Activated CD4-positive, alpha-beta T cell treated with anti-CD3 and anti-CD28 coated beads for 36 hours (primary cell): ENCODE results near the gene PLXDC1. TPM values are rescaled to one million over a fixed set of nuclear protein-coding genes. Genes with fewer than 3 reads are reported as not detected.
"Not testable (repeated sequence)": the region's sequence is repeated elsewhere in the genome, so short reads cannot be mapped to it uniquely, and the experiment has no call there.

Experiments used
- ATAC-seq: fragments of 200-7000 bp; cut with Tn5 transposase; one replicate; pipeline ENCODE4 v1.10.0; 2021; ENCODE audit warnings: mild to moderate bottlenecking, moderate library complexity
- CTCF ChIA-PET: fragments of 350-600 bp; sonication (Branson Sonifier 250); formaldehyde crosslinking; loops from one replicate; lab custom pipeline; 2021; ENCODE audit warnings: antibody characterized with exemption; lab: Charles Lee
- POLR2A ChIA-PET: fragments of 350-600 bp; sonication (Branson Sonifier 250); formaldehyde crosslinking; loops from one replicate; lab custom pipeline; 2021; ENCODE audit warnings: antibody characterized with exemption, inconsistent platforms; lab: Charles Lee
- DNase-seq: peaks from one replicate; pipeline ENCODE4 v3.0.0-alpha.2; 2020
- H3K27ac Mint-ChIP-seq: one replicate; pipeline ENCODE4 v1.8.0; 2021; ENCODE audit warnings: mixed read lengths
- H3K27me3 Mint-ChIP-seq: one replicate; pipeline ENCODE4 v1.8.0; 2021; ENCODE audit warnings: mixed read lengths
- H3K36me3 Mint-ChIP-seq: one replicate; pipeline ENCODE4 v1.8.0; 2021; ENCODE audit warnings: low read depth, mixed read lengths
- H3K4me1 Mint-ChIP-seq: one replicate; pipeline ENCODE4 v1.8.0; 2021; ENCODE audit warnings: mixed read lengths
- H3K4me3 Mint-ChIP-seq: one replicate; pipeline ENCODE4 v1.8.0; 2021; ENCODE audit warnings: mild to moderate bottlenecking, moderate library complexity, mixed read lengths
- H3K9me3 Mint-ChIP-seq: one replicate; pipeline ENCODE4 v1.8.0; 2021; ENCODE audit warnings: low read depth, mixed read lengths
- intact Hi-C, 2 experiments: fragments of 100-400 bp; cut with DNase I in 1 of 2; cut with micrococcal nuclease in 1 of 2; formaldehyde crosslinking; loops; one replicate each; pipeline versions ENCODE4 v1.14.2 to v1.15.1; 2022 to 2024; cut with DNase I, micrococcal nuclease
- total RNA-seq, 2 experiments: library from RNA; stranded (reverse); gene quantifications; one replicate each; pipeline ENCODE4 v1.2.3, GENCODE V29; 2021

The PLXDC1 gene
- total RNA-seq, 2 experiments from 2014 or later: 1.2 to 2.4 TPM

GRCh38 chr17:39045948-39046679 is 105.3 kb downstream of the PLXDC1 start:
- CTCF ChIA-PET: interaction anchor here (2.4 kb wide), 1 partner anchor 10 kb away, joined by 7 read pairs; no protein-coding TSS in a partner anchor

GRCh38 chr17:39036009-39036408 is 115.4 kb downstream of the PLXDC1 start:
- Mint-ChIP-seq H3K27ac (no peak overlapping the region), H3K9me3 (no peaks in the 10 kb centered on the region), H3K4me3 (no peak overlapping the region), H3K27me3 (peaks cover 1% of the 10 kb centered on the region), H3K36me3 (no peaks in the 10 kb centered on the region), H3K4me1 (no peaks in the 10 kb centered on the region)
- CTCF ChIA-PET: interaction anchor here (1.0 kb wide), 1 partner anchor 52 kb away, joined by 4 read pairs; no protein-coding TSS in a partner anchor
- ATAC-seq (no peak), DNase-seq (no peak)
- POLR2A ChIA-PET: no interaction called here
- intact Hi-C loops: no loop called here

More at GRCh38 chr17:39045948-39046679, 105.3 kb downstream of the PLXDC1 start:
- ATAC-seq (no peak), DNase-seq (no peak)
- POLR2A ChIA-PET: no interaction called here
- no peaks in the 10 kb centered on the region for H3K4me1 Mint-ChIP-seq
- intact Hi-C loops: no loop called here
- H3K9me3 Mint-ChIP-seq: peaks cover 19% of the 10 kb centered on the region
- H3K36me3 Mint-ChIP-seq: peaks cover 5% of the 10 kb centered on the region
- peaks cover 1% of the 10 kb centered on the region for H3K27me3 Mint-ChIP-seq
- no peak overlapping the region for H3K4me3 Mint-ChIP-seq
- peak overlapping the region; percentile 38 for H3K27ac Mint-ChIP-seq

DNA sequence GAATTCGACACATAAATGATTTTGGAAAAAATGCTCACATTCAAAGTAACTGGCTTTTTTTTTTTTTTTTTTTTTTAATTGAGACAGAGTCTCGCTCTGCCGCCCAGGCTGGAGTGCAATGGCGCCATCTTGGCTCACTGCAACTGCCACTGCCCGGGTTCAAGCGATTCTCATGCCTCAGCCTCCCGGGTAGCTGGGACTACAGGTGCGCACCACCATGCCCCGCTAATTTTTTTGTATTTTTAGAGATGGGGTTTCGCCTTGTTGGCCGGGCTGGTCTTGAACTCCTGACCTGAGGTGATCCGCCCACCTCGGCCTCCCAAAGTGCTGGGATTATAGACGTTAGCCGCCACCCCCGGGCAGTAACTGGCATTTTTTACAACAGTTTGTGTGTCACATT is 115.9 kb downstream of the PLXDC1 start:
- POLR2A ChIA-PET: not testable (repeated sequence)

DNA sequence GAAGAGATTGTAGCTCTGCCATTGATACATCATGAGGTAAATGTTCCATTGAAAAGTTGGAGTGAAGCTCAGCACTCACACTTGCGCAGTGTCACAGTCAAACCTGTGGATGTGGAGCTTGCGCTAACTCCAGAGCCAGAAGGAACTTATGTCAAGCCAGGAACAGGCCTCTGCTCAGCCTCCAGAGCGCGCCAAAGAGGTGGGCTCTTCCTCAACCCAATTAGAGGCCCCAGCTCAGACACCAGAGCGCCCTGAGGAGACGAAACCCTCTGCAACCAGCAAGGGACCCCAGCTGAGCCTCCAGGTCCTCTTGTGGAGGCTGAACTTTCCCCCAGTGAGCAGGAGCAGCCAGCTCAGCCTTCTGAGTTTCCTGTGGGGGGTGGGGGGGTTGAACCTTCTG is 122.7 kb downstream of the PLXDC1 start:
- no peaks in the 10 kb centered on the region for H3K36me3 Mint-ChIP-seq
- POLR2A ChIA-PET: no interaction called here

More for the DNA sequence above, 115.9 kb downstream of the PLXDC1 start:
- H3K4me1 Mint-ChIP-seq, H3K27ac Mint-ChIP-seq, H3K27me3 Mint-ChIP-seq, H3K36me3 Mint-ChIP-seq, H3K4me3 Mint-ChIP-seq, H3K9me3 Mint-ChIP-seq, ATAC-seq, DNase-seq, intact Hi-C loops: not testable (repeated sequence)
- CTCF ChIA-PET: interaction anchor here (1.0 kb wide), 1 partner anchor 52 kb away, joined by 4 read pairs; no protein-coding TSS in a partner anchor

GRCh38 chr17:39027455-39028035 is 123.9 kb downstream of the PLXDC1 start:
- H3K9me3 Mint-ChIP-seq: no peaks in the 10 kb centered on the region
- DNase-seq (no peak), ATAC-seq (no peak)
- H3K36me3 Mint-ChIP-seq: no peaks in the 10 kb centered on the region
- intact Hi-C loops: no loop called here
- ChIA-PET POLR2A (no interaction called here), CTCF (interaction anchor here (0.9 kb wide), 1 partner anchor 44 kb away, joined by 3 read pairs; no protein-coding TSS in a partner anchor)
- peaks cover 9% of the 10 kb centered on the region for H3K27me3 Mint-ChIP-seq
- H3K4me3 Mint-ChIP-seq: peak overlapping the region; percentile 39
- H3K4me1 Mint-ChIP-seq: peaks cover 3% of the 10 kb centered on the region
- H3K27ac Mint-ChIP-seq: no peak overlapping the region

More for the DNA sequence above, 122.7 kb downstream of the PLXDC1 start:
- ATAC-seq (no peak), DNase-seq (no peak)
- intact Hi-C loops: no loop called here
- Mint-ChIP-seq H3K4me3 (no peak overlapping the region), H3K27ac (no peak overlapping the region), H3K9me3 (no peaks in the 10 kb centered on the region), H3K27me3 (peaks cover 9% of the 10 kb centered on the region), H3K4me1 (peaks cover 3% of the 10 kb centered on the region)
- CTCF ChIA-PET: interaction anchor here (0.7 to 1.5 kb wide), 4 partner anchors 10 to 136 kb away, joined by 3 to 6 read pairs (median 3); no protein-coding TSS in a partner anchor

DNA sequence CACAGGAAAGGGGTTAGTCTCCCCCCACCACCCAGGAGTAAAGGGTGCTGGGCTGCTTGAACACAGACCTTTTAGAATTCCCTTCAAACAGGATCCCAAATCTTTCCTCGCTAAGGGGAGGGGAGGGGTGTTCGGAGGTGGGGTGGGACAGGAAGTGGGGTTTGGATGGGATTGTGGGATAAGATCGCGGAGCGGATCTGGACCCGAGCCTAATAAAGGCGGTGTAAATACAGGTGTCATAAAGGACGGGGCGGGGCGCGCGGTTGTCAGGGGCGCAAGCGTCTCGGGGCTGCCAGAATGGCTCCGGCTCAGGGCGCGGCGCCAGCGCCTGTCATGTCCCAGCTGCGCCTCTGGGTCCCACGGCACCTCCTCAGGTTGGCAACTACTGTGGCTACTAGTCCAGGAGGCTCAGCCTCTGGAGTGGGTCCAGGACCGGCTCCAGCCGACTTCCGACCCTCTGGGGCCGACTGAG is 124.4 kb downstream of the PLXDC1 start:
- Mint-ChIP-seq H3K36me3 (no peaks in the 10 kb centered on the region), H3K4me1 (peaks cover 3% of the 10 kb centered on the region), H3K27me3 (peaks cover 9% of the 10 kb centered on the region), H3K4me3 (peak overlapping the region; percentile 39), H3K27ac (no peak overlapping the region), H3K9me3 (no peaks in the 10 kb centered on the region)
- ATAC-seq (peak; percentile 68), DNase-seq (peak; percentile 61)
- intact Hi-C loops: no loop called here
- ChIA-PET POLR2A (no interaction called here), CTCF (interaction anchor here (0.9 kb wide), 1 partner anchor 43 kb away, joined by 3 read pairs; no protein-coding TSS in a partner anchor)

- H3K27ac Mint-ChIP-seq, H3K27me3 Mint-ChIP-seq, DNase-seq, H3K36me3 Mint-ChIP-seq, H3K9me3 Mint-ChIP-seq, POLR2A ChIA-PET, ATAC-seq, H3K4me1 Mint-ChIP-seq, CTCF ChIA-PET, intact Hi-C loops: not testable (repeated sequence)
- H3K4me3 Mint-ChIP-seq: peak overlapping the region; percentile 29
Measured at GRCh38 chr17:39026346-39026745, 125.1 kb downstream of the PLXDC1 start.

DNA sequence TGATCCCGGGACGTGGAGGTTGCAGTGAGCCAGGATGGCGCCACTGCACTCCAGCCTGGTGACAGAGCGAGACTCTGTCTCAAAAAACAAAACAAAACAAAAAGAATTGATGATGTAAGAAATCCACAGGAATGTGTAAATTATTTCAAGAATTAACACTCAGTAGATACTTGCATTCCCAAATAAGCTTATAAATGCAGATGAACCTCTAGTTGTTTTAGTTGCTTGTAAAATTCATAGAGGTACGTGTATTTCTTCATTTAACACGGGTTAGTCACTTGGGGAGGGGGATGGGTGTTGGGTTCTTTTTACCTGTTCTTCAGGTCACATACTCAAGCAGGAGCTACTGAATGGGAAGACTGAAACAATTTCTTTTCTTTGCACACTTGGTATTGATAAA is 128.5 kb downstream of the PLXDC1 start:
- Mint-ChIP-seq H3K4me1 (peaks cover 15% of the 10 kb centered on the region), H3K9me3 (no peaks in the 10 kb centered on the region), H3K36me3 (no peaks in the 10 kb centered on the region), H3K4me3 (no peak overlapping the region), H3K27ac (no peak overlapping the region), H3K27me3 (peaks cover 9% of the 10 kb centered on the region)
- no peak for ATAC-seq
- no peak for DNase-seq
- ChIA-PET POLR2A (no interaction called here), CTCF (interaction anchor here (0.5 to 1.3 kb wide), 4 partner anchors 100 to 154 kb away, joined by 3 read pairs; no protein-coding TSS in a partner anchor)
- intact Hi-C loops: no loop called here

GRCh38 chr17:39020037-39020436 is 131.4 kb downstream of the PLXDC1 start:
- POLR2A ChIA-PET, H3K4me3 Mint-ChIP-seq, H3K27me3 Mint-ChIP-seq, ATAC-seq, intact Hi-C loops, DNase-seq, H3K9me3 Mint-ChIP-seq, H3K36me3 Mint-ChIP-seq, H3K27ac Mint-ChIP-seq: not testable (repeated sequence)
- peaks cover 30% of the 10 kb centered on the region for H3K4me1 Mint-ChIP-seq
- CTCF ChIA-PET: interaction anchor here (2.3 kb wide), 1 partner anchor 133 kb away, joined by 5 read pairs; no protein-coding TSS in a partner anchor

- ATAC-seq (peak; percentile 87), DNase-seq (peak; percentile 75)
- H3K36me3 Mint-ChIP-seq: no peaks in the 10 kb centered on the region
- H3K27ac Mint-ChIP-seq: peak overlapping the region; percentile 27
- H3K9me3 Mint-ChIP-seq: no peaks in the 10 kb centered on the region
- H3K27me3 Mint-ChIP-seq: no peaks in the 10 kb centered on the region
- intact Hi-C loops: no loop called here
- ChIA-PET POLR2A (no interaction called here), CTCF (interaction anchor here (0.7 to 3.6 kb wide), 9 partner anchors 10 to 213 kb away, joined by 3 to 18 read pairs (median 4); no protein-coding TSS in a partner anchor)
- H3K4me3 Mint-ChIP-seq: no peak overlapping the region
- peaks cover 30% of the 10 kb centered on the region for H3K4me1 Mint-ChIP-seq
Measured at GRCh38 chr17:39018267-39019134, 132.9 kb downstream of the PLXDC1 start.
